ENCODE data around the gene MREG. TPM values are rescaled to one million over a fixed set of nuclear protein-coding genes. Genes with fewer than 3 reads are reported as not detected.

MREG gene
- total RNA-seq, 1 experiment from 2014 or later: 16.9 TPM

- H3K36me3 ChIP-seq (ENCODE audit: control insufficient read depth in 1 of 2, insufficient read depth in 2 of 2, low read length in 2 of 2): no peaks in the 10 kb centered on the region
- H3K4me2 ChIP-seq (ENCODE audit: low read length): no peak overlapping the region
- no peaks in the 10 kb centered on the region for H3K27me3 ChIP-seq (ENCODE audit: insufficient read depth, low read length)
- H3K79me2 ChIP-seq (ENCODE audit: insufficient read depth, low read length): peaks cover 36% of the 10 kb centered on the region
- DNase-seq (ENCODE audit: low read depth, low spot score): no peak
- RAD21 ChIA-PET (ENCODE audit: low non-redundant PET in 1 of 2, low total read pairs in 2 of 2, uncharacterized antibody in 2 of 2, unreplicated experiment in 2 of 2): no interaction called here
- CTCF ChIA-PET: interaction anchor here (0.8 to 1.0 kb wide), 2 partner anchors 15 to 58 kb away, joined by 3 to 5 read pairs; no protein-coding TSS in a partner anchor
- H3K4me3 ChIP-seq (replicated peaks in 1 of 2; ENCODE audit: low read depth in 1 of 2, low read length in 2 of 2): no peak overlapping the region
- H3K9ac ChIP-seq (ENCODE audit: low read length): no peak overlapping the region
- H3K27ac ChIP-seq (ENCODE audit: low read depth, low read length): no peak overlapping the region
- H3K4me1 ChIP-seq (ENCODE audit: control insufficient read depth in 1 of 2, insufficient read depth in 2 of 2, low read length in 2 of 2): peaks cover 9 to 29% of the 10 kb centered on the region in 2 experiments; a peak in 3 of 4 replicates
- H4K20me1 ChIP-seq (ENCODE audit: insufficient read depth): no peaks in the 10 kb centered on the region
- intact Hi-C loops (cut with micrococcal nuclease): no loop called here
- no peaks in the 10 kb centered on the region for H3K9me2 ChIP-seq (ENCODE audit: insufficient read depth)
- POLR2A ChIA-PET: no interaction called here
- H2AFZ ChIP-seq (ENCODE audit: low read depth, low read length, poor library complexity, severe bottlenecking): no peak overlapping the region
- no TSS peak for BruUV-seq (replicated peaks)
- no peaks in the 10 kb centered on the region for H3K9me3 ChIP-seq (ENCODE audit: control insufficient read depth in 1 of 2, insufficient read depth in 1 of 2, low read depth in 1 of 2, low read length in 2 of 2)
- peak; percentile 26; the same call in 1 of the 2 replicates for TF ChIP-seq RAD21 (IDR thresholded peaks at IDR 0.05; ENCODE audit: low read depth)
- no peak for TF ChIP-seq SIN3A (IDR thresholded peaks at IDR 0.05; ENCODE audit: low read depth)
- TF ChIP-seq EZH2 (IDR thresholded peaks at IDR 0.05): no peak
- 0 out of 6 replicates have a peak, but pooled peaks of 2 of the 3 experiments have one; percentile 6 to 8 for TF ChIP-seq CTCF (IDR thresholded peaks at IDR 0.05 in 2 of 3, conservative IDR thresholded peaks at IDR 0.05 in 1 of 3; ENCODE audit: borderline replicate concordance in 1 of 3, insufficient read depth in 1 of 3, low read depth in 2 of 3, low read length in 2 of 3)
- no peak for TF ChIP-seq SP1 (IDR thresholded peaks at IDR 0.05; ENCODE audit: low read depth)
- no peak for ATAC-seq
Observed at GRCh38 chr2:216008387-216008786, 5.0 kb downstream of the MREG start.

- H3K4me3 ChIP-seq (replicated peaks in 1 of 2; ENCODE audit: low read depth in 1 of 2, low read length in 2 of 2): no peak overlapping the region
- H3K79me2 ChIP-seq (ENCODE audit: insufficient read depth, low read length): peaks cover 19% of the 10 kb centered on the region
- H3K9ac ChIP-seq (ENCODE audit: low read length): no peak overlapping the region
- ATAC-seq: peak; percentile 71
- DNase-seq (ENCODE audit: low read depth, low spot score): no peak
- H3K9me3 ChIP-seq (ENCODE audit: control insufficient read depth in 1 of 2, insufficient read depth in 1 of 2, low read depth in 1 of 2, low read length in 2 of 2): no peaks in the 10 kb centered on the region
- intact Hi-C loops (cut with micrococcal nuclease): no loop called here
- no TSS peak for BruUV-seq (replicated peaks)
- POLR2A ChIA-PET: interaction anchor here (0.6 kb wide), 1 partner anchor 53 kb away, joined by 3 read pairs; no protein-coding TSS in a partner anchor
- H3K9me2 ChIP-seq (ENCODE audit: insufficient read depth): no peaks in the 10 kb centered on the region
- H2AFZ ChIP-seq (ENCODE audit: low read depth, low read length, poor library complexity, severe bottlenecking): no peak overlapping the region
- H3K4me2 ChIP-seq (ENCODE audit: low read length): peak overlapping the region; percentile 47
- no peaks in the 10 kb centered on the region for H3K36me3 ChIP-seq (ENCODE audit: control insufficient read depth in 1 of 2, insufficient read depth in 2 of 2, low read length in 2 of 2)
- H4K20me1 ChIP-seq (ENCODE audit: insufficient read depth): no peaks in the 10 kb centered on the region
- no peaks in the 10 kb centered on the region for H3K27me3 ChIP-seq (ENCODE audit: insufficient read depth, low read length)
- no peak overlapping the region for H3K27ac ChIP-seq (ENCODE audit: low read depth, low read length)
- RAD21 ChIA-PET (ENCODE audit: low non-redundant PET in 1 of 2, low total read pairs in 2 of 2, uncharacterized antibody in 2 of 2, unreplicated experiment in 2 of 2): no interaction called here
- H3K4me1 ChIP-seq (ENCODE audit: control insufficient read depth in 1 of 2, insufficient read depth in 2 of 2, low read length in 2 of 2): peaks cover 0 to 14% of the 10 kb centered on the region in 2 experiments; a peak in 2 of 4 replicates
- CTCF ChIA-PET: interaction anchor here (0.6 to 1.3 kb wide), 2 partner anchors 10 to 1611 kb away, joined by 4 to 5 read pairs; no protein-coding TSS in a partner anchor
- TF ChIP-seq EZH2phosphoT487 (IDR thresholded peaks at IDR 0.05; ENCODE audit: borderline replicate concordance) (no peak), RAD21 (IDR thresholded peaks at IDR 0.05; ENCODE audit: low read depth) (0 out of 2 replicates have a peak, but pooled peaks have one; percentile 4), SRF (IDR thresholded peaks at IDR 0.05; ENCODE audit: low read depth) (no peak), EZH2 (IDR thresholded peaks at IDR 0.05) (no peak), SP1 (IDR thresholded peaks at IDR 0.05; ENCODE audit: low read depth) (no peak), POLR2AphosphoS5 (IDR thresholded peaks at IDR 0.05; ENCODE audit: low read depth, low read length) (no peak), JUND (IDR thresholded peaks at IDR 0.05) (peak; percentile 13; the same call in 1 of the 2 replicates), ELF1 (IDR thresholded peaks at IDR 0.05; ENCODE audit: borderline replicate concordance, low read depth) (no peak), ZNF274 (IDR thresholded peaks at IDR 0.05; ENCODE audit: low read depth, low read length) (no peak), SIN3A (IDR thresholded peaks at IDR 0.05; ENCODE audit: low read depth) (no peak), EGR1 (IDR thresholded peaks at IDR 0.05; ENCODE audit: low read depth) (no peak), REST (IDR thresholded peaks at IDR 0.05; ENCODE audit: low read depth) (no peak), FOSL1 (IDR thresholded peaks at IDR 0.05; ENCODE audit: low read depth) (peak; percentile 30; the same call in 1 of the 2 replicates), CBX3 (IDR thresholded peaks at IDR 0.05; ENCODE audit: low read depth) (no peak)
Observed at GRCh38 chr2:216006164-216006663, 7.1 kb downstream of the MREG start.

Measured in HCT116 (cell line).